T follicular helper cell (primary cell): ENCODE data around the gene TLCD1.

Experiments used
- DNase-seq: peaks from one replicate; pipeline ENCODE4 v3.0.0-alpha.2; 2020; ENCODE audit warnings: low read depth

The TLCD1 gene

GRCh38 chr17:28686296-28686695, 39.7 kb downstream of the TLCD1 start:
- DNase-seq, result no peak

- DNase-seq, result no peak
Observed at GRCh38 chr17:28685366-28685765, 40.7 kb downstream of the TLCD1 start.

- DNase-seq, result no peak
Observed at GRCh38 chr17:28684963-28685362, 41.1 kb downstream of the TLCD1 start.

DNA sequence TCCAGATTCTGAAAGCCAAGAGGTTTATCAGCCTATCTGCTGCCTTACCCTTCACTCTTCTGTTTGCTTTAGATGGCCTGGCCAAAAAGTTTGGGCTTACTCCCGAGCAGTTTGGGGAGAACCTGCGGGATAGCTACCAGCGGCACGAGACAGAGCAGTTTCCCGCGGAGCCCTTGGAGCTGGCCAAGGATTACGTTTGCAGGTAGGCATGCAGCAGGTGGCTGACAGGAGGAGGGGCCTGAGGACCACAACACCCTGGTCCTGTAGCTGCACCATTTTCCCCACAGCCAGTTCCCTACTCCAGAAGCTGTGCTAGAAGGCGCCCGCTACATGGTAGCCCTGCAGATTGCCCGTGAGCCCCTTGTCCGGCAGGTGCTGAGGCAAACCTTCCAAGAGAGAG, 43.4 kb downstream of the TLCD1 start:
- no peak for DNase-seq

- no peak for DNase-seq
Observed at GRCh38 chr17:28675980-28676379, 50.1 kb downstream of the TLCD1 start.

- no peak for DNase-seq
Observed at GRCh38 chr17:28675490-28675889, 50.5 kb downstream of the TLCD1 start.
